ENCODE measurements around the gene LBR. TPM values are rescaled to one million over a fixed set of nuclear protein-coding genes. Genes with fewer than 3 reads are reported as not detected.
A peak's percentile ranks its signal among the peaks of the same experiment; 100 is the strongest.
"Not testable (repeated sequence)": the region's sequence is repeated elsewhere in the genome, so short reads cannot be mapped to it uniquely, and the experiment has no call there.

Gene LBR
- total RNA-seq, 1 experiment from 2014 or later: 72.5 TPM

GRCh38 chr1:225423518-225423855 is 4.4 kb downstream of the LBR start:
- no peak for DNase-seq (ENCODE audit: low spot score)

- no peak for DNase-seq (ENCODE audit: low spot score)
These were observed 4.9 kb downstream of the LBR start for GRCh38 chr1:225422795-225423517.

- DNase-seq (ENCODE audit: low spot score): no peak
These were observed 5.7 kb downstream of the LBR start for GRCh38 chr1:225422031-225422605.

DNA sequence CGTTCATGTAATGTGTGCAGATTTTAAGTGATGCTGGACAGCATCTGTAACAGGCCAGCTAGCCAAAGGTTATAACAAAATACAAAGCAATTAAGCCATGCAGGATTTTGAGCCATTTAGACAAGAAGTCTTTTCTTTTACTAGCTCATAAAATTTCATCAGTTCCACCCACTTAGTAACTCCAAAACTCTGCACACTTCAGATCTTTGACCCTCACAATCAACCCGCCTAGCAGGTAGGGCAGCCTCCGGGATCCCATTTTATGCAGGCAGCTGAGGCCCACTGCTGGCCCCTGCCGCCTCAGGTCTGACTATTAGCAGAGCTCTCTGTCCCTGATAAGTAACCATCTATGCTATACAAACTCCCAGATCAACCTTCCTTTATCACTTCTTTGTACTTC is 9.2 kb downstream of the LBR start:
- no peak for DNase-seq (ENCODE audit: low spot score)

DNA sequence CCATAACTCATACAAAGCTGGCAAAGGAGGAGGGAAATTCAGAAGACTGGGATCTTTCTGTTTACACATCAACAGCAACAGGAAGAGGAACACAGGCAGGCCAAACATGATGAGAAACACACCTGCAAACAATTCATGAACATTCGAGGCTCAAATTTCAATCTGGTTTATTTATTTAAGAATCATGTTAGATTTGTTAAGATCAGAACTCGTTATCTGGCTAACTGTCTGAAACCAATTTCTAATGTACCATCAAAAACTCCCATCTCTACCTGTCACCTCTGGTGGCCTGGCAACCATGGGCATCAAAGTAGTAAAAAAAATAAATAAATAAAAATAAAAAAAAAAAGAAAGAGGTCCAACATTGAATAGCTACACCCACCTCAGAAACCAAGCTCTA is 9.8 kb downstream of the LBR start:
- DNase-seq (ENCODE audit: low spot score): no peak

DNA sequence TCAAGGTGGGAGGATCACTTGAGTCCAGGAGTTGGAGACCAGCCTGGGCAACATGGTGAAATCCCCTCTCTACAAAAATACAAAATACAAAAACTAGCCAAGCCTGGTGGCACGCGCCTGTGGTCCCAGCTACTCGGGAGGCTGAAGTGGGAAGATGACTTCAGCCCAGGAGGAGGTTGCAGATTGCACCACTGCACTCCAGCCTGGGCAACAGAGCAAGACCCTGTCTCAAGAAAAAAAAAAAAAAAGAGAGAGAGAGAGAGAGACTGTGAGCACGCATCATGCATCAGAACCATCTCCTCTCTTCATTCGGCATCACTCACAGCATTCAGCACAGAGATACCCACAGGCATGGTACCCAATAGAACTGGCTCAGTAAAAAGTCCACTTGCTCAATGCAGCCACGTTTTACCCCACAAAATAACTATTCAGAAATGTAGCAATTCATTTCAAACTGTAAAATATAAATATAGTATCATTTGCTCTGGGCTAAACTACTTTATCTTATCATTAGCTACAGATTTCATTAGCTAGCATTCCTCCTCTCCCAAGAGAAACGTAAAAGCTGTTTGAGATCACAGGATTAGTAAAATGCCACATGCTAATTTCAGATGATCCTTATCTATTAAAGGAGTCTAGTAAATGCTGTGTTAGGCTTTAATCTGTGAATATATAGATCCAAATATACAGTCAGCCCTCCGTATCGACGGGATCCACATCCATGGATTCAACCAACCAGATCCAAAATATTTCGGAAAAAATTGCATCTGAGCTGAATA is 11.7 kb downstream of the LBR start:
- no peak for DNase-seq (ENCODE audit: low spot score)

GRCh38 chr1:225415307-225415706 is 12.5 kb downstream of the LBR start:
- DNase-seq (ENCODE audit: low spot score): no peak

DNA sequence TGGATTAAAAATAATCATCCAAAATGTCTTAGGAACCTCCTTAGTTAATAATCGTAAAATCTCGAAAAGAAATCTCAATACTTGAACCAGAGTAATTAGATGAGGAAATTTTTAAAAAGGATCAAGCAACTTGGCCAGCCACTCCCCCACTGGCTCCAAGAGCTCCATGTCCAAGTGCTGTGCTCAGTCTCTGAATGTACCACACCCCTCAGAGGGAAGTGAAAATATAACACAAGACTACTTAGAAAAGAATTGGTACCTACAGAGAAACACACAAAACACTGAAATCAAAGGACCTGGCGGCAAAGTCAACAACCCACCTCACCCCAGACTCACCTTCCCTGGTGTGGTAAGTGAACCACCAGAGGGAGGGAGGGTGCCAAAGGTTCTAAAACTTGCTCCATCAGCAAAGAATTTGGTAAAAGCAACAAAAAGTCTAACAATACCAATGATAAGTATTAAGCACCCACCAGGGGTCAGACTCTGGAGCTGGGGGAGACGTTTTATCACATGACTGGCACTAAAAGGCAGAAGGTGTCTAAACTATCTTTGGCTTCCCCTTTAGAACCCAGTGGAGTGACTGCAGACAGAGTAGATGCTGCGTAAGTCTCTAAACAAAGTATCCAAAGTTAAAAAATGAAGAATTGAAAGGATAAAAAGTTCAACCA is 14.0 kb downstream of the LBR start:
- DNase-seq (ENCODE audit: low spot score): no peak

DNA sequence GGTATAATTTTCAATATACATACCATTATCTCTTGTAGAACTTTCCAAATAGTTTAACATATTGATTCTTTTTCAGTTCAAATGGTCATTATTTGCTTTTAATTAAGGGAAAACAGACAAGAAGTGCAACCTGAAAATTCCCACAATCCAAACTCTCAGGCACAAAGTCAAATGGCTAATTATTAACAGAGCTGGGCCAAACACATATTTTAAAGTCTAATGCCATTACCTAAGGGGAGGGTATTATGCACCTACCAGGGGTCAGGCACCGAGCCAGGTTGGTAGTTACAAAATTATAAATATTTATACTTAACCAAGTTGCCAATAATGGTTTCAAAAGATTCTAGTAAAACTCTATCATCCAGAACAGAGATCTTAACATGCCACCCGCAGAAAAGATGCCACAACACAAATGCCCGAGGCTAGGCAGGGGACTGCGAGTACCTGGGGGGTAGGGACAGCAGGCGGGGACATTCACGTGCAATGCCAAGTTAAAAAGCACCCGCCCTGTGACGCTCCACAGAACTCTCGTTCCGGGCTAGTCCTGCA is 15.0 kb downstream of the LBR start:
- no peak for DNase-seq (ENCODE audit: low spot score)

GRCh38 chr1:225412321-225412720 is 15.5 kb downstream of the LBR start:
- DNase-seq (ENCODE audit: low spot score): no peak

DNA sequence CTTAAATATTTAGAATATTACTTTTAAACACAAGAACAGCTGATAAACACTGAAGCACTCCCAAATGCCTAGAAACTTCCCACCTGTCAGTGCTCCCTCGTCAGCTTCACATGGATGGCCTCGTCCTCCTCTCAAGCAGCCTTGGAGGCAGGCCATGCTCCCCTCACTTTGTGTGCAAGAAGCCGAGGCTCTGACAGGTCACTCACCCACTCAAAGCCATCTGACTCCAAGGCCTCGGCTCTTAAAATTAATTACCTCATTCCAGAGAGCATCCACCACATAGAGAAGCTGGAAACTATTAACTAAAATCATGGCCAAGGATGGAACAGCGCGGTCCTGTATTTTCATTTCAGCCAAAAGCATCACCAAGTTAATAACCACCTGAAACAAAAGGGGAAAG is 17.8 kb downstream of the LBR start:
- no peak for DNase-seq (ENCODE audit: low spot score)

- DNase-seq (ENCODE audit: low spot score): no peak
These were observed 18.8 kb downstream of the LBR start for GRCh38 chr1:225409051-225409450.

GRCh38 chr1:225408249-225408648 is 19.6 kb downstream of the LBR start:
- no peak for DNase-seq (ENCODE audit: low spot score)

DNA sequence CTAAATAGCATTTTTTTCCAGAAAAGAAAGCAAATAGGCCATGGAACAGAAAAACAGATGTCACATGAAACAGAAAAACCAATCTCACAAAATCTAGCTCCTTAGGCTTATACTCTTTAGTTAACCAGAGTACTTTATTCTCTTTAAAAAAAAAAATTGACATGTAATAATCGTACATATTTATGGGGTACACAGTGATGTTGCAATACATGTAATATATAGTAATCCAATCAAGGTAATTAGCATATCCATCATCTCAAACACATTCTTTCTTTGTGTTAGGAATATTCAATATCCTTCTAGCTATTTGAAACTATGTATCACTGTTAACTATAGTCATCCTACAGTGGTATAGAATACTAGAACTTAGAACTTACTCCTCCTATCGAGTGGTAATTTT is 20.1 kb downstream of the LBR start:
- no peak for DNase-seq (ENCODE audit: low spot score)

DNA sequence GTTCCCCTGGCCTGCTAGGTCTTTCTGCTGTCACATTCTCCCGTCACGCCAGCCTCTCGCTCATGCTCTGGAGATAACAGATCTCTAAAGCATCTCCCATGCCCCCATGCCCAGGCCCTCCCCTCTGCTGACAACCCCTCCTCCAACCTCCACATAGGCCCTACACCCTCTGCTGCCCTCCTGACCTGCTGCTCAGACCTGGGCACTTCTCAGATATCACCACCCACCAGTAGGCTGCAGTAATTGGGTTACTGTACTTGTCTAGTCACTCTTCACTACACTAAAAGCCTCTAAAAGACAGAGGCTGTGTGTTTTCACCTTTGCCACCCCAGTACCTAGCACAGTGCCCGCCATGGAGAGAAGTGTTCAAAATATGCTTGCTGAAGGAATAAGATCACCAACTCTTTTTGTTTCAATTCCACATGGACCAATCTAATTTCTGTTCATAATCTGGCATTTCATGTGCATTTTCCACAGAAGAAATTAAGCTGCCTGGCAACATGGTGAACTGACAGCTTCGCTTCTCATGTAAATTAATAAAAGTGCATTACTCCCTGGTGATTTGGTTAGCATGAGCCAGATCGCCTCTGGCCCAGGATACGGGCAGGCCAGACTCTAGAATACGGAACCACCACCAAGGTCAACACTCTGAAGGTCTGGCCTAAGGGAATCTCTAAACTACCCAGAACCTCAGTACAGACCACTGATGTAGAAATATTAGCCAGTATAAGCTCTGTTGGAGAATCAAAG is 20.7 kb downstream of the LBR start:
- DNase-seq (ENCODE audit: low spot score): no peak

- no peak for DNase-seq (ENCODE audit: low spot score)
These were observed 26.9 kb downstream of the LBR start for GRCh38 chr1:225400968-225401367.

GRCh38 chr1:225396357-225396756 is 31.5 kb downstream of the LBR start:
- no peak for DNase-seq (ENCODE audit: low spot score)

GRCh38 chr1:225389843-225390242 is 38.0 kb downstream of the LBR start:
- no peak for DNase-seq (ENCODE audit: low spot score)

- DNase-seq (ENCODE audit: low spot score): no peak
These were observed 39.5 kb downstream of the LBR start for GRCh38 chr1:225388372-225388771.

DNA sequence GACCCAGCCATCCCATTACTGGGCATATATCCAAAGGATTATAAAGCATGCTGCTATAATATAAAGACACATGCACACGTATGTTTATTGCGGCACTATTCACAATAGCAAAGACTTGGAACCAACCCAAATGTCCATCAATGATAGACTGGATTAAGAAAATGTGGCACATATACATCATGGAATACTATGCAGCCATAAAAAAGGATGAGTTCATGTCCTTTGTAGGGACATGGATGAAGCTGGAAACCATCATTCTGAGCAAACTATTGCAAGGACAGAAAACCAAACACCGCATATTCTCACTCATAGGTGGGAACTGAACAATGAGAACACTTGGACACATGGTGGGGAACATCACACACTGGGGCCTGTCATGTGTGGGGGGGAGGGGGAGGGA is 41.0 kb downstream of the LBR start:
- DNase-seq (ENCODE audit: low spot score): not testable (repeated sequence)

DNA sequence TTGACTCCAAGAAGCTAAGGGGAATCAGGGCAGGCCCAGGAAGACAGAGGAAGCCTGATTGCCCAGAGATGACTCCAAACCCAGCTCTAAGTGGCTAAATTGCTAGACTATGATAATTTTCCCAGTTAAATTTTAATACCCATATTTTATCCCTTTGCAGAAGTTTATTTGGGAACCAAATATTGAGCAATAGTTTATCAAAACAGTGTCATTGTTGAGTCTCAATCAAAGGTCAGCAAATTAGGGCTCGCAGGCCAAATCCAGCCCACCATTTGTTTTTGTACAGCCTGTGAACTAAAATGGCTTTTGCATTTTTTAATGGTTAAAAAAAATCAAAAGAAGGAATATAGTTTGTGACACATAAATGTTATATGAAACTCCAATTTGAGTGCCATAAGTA is 47.1 kb downstream of the LBR start:
- DNase-seq (ENCODE audit: low spot score): no peak

DNA sequence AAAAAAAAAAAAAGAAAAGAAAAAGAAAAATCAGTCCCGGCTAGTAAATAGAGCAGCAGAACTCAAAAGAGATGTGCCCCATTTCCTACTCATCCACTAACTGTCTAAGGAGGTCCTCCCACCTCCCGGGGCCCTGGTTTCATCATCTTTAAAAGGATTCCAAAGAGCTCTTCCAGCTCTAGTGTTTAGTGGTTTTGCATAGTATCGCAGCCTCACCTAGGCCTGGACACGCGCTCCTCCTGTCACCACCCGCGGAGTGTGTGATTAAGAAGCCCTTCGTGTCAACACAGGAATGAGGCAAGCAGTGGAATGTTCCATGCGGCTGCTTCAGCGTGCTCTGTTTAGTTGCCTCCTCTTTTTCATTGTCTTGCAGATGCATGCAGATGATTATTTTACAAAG is 49.0 kb downstream of the LBR start:
- peak; percentile 9 for DNase-seq (ENCODE audit: low spot score)

Measured in A172 (cell line).